MCF 10A (cell line): Measurements from ENCODE around the gene PABPN1L. TPM values are rescaled to one million over a fixed set of nuclear protein-coding genes. Genes with fewer than 3 reads are reported as not detected.
"Not testable (repeated sequence)": the region's sequence is repeated elsewhere in the genome, so short reads cannot be mapped to it uniquely, and the experiment has no call there.

Experiments used
- BruUV-seq: library from RNA; stranded (reverse); fragments of 400-500 nt; replicated peaks from 2 replicates; lab custom pipeline; 2021; lab: Mats Ljungman, UMichigan
- CTCF ChIA-PET: fragments of 300-600 bp; sonication (Branson Sonifier 250); formaldehyde crosslinking; extraction: SDS; loops from one replicate; lab custom pipeline; 2021; ENCODE audit warnings: antibody characterized with exemption, inconsistent platforms; lab: Yijun Ruan, JAX
- POLR2A ChIA-PET: fragments of 300-600, 350-650 bp; sonication (Branson Sonifier 250); formaldehyde crosslinking; extraction: SDS; loops from one replicate; lab custom pipeline; 2020; ENCODE audit warnings: antibody characterized with exemption, inconsistent platforms; lab: Yijun Ruan, JAX
- DNase-seq: peaks from one replicate; pipeline ENCODE4 v3.0.0-alpha.2; 2018; ENCODE audit not compliant: unreplicated experiment
- H3K27ac Mint-ChIP-seq: one replicate; pipeline ENCODE4 v1.8.0; 2022; ENCODE audit warnings: mild to moderate bottlenecking, low read depth, mixed read lengths; ENCODE audit not compliant: unreplicated experiment
- H3K27me3 Mint-ChIP-seq: one replicate; pipeline ENCODE4 v1.8.0; 2022; ENCODE audit warnings: mixed read lengths; ENCODE audit not compliant: insufficient read depth, unreplicated experiment
- H3K36me3 Mint-ChIP-seq: one replicate; pipeline ENCODE4 v1.8.0; 2022; ENCODE audit warnings: mild to moderate bottlenecking, moderate library complexity, mixed read lengths; ENCODE audit not compliant: insufficient read depth, unreplicated experiment
- H3K4me1 Mint-ChIP-seq: one replicate; pipeline ENCODE4 v1.8.0; 2022; ENCODE audit warnings: mixed read lengths; ENCODE audit not compliant: insufficient read depth, unreplicated experiment
- H3K4me3 Mint-ChIP-seq: one replicate; pipeline ENCODE4 v1.8.0; 2022; ENCODE audit warnings: mild to moderate bottlenecking, moderate library complexity, mixed read lengths; ENCODE audit not compliant: unreplicated experiment
- H3K9me3 Mint-ChIP-seq: one replicate; pipeline ENCODE4 v1.8.0; 2022; ENCODE audit warnings: mixed read lengths; ENCODE audit not compliant: unreplicated experiment
- CTCF ChIP-seq: fragments of 200-600 bp; IDR thresholded peaks from one replicate; pipeline ENCODE4 v1.8.0; 2022; ENCODE audit warnings: antibody characterized with exemption, mild to moderate bottlenecking; ENCODE audit not compliant: unreplicated experiment
- intact Hi-C: fragments of 100-400 bp; cut with micrococcal nuclease; formaldehyde crosslinking; loops from 2 replicates; pipeline ENCODE4 v1.14.1; 2022
- total RNA-seq: library from RNA; stranded (reverse); gene quantifications from 2 replicates; pipeline ENCODE4 v1.2.3, GENCODE V29; 2022

The PABPN1L gene
- total RNA-seq, 1 experiment from 2014 or later, result not detected

GRCh38 chr16:88892065-88892464, 25.6 kb upstream of the PABPN1L start:
- H3K36me3 Mint-ChIP-seq, result no peaks in the 10 kb centered on the region
- no peak overlapping the region for H3K4me3 Mint-ChIP-seq
- no peak overlapping the region for H3K27ac Mint-ChIP-seq
- no peaks in the 10 kb centered on the region for H3K4me1 Mint-ChIP-seq
- H3K9me3 Mint-ChIP-seq, result no peaks in the 10 kb centered on the region
- DNase-seq, result no peak
- ChIA-PET CTCF (no interaction called here), POLR2A (no interaction called here)
- no peak for TF ChIP-seq CTCF
- BruUV-seq, result no TSS peak
- H3K27me3 Mint-ChIP-seq, result no peaks in the 10 kb centered on the region
- intact Hi-C loops, result no loop called here

GRCh38 chr16:88891083-88891482, 24.6 kb upstream of the PABPN1L start:
- no peaks in the 10 kb centered on the region for H3K9me3 Mint-ChIP-seq
- POLR2A ChIA-PET, result no interaction called here
- H3K27ac Mint-ChIP-seq, result no peak overlapping the region

GRCh38 chr16:88889702-88890352, 23.4 kb upstream of the PABPN1L start:
- H3K36me3 Mint-ChIP-seq, H3K27me3 Mint-ChIP-seq, DNase-seq, H3K4me3 Mint-ChIP-seq, H3K27ac Mint-ChIP-seq, CTCF ChIA-PET, H3K4me1 Mint-ChIP-seq, intact Hi-C loops, H3K9me3 Mint-ChIP-seq, POLR2A ChIA-PET, BruUV-seq: not testable (repeated sequence)

More at GRCh38 chr16:88891083-88891482, 24.6 kb upstream of the PABPN1L start:
- CTCF ChIA-PET, result no interaction called here
- H3K36me3 Mint-ChIP-seq, result no peaks in the 10 kb centered on the region
- no peak overlapping the region for H3K4me3 Mint-ChIP-seq
- no peaks in the 10 kb centered on the region for H3K4me1 Mint-ChIP-seq
- no peak for DNase-seq
- no TSS peak for BruUV-seq
- no peak for TF ChIP-seq CTCF
- no peaks in the 10 kb centered on the region for H3K27me3 Mint-ChIP-seq
- intact Hi-C loops, result no loop called here

- no peak overlapping the region for H3K27ac Mint-ChIP-seq
- CTCF ChIA-PET, result no interaction called here
- no peaks in the 10 kb centered on the region for H3K4me1 Mint-ChIP-seq
- POLR2A ChIA-PET, result no interaction called here
- no peak for TF ChIP-seq CTCF
- intact Hi-C loops, result no loop called here
- no peaks in the 10 kb centered on the region for H3K9me3 Mint-ChIP-seq
- no peak overlapping the region for H3K4me3 Mint-ChIP-seq
- DNase-seq, result no peak
- no peaks in the 10 kb centered on the region for H3K27me3 Mint-ChIP-seq
- H3K36me3 Mint-ChIP-seq, result no peaks in the 10 kb centered on the region
- no TSS peak for BruUV-seq
These were observed 22.3 kb upstream of the PABPN1L start for GRCh38 chr16:88888461-88889387.
